ENCODE data around the gene TM2D1.
"Not testable (repeated sequence)": the region's sequence is repeated elsewhere in the genome, so short reads cannot be mapped to it uniquely, and the experiment has no call there.

The TM2D1 gene

GRCh38 chr1:61711969-61712368, 13.0 kb downstream of the TM2D1 start:
- DNase-seq, result no peak

DNA sequence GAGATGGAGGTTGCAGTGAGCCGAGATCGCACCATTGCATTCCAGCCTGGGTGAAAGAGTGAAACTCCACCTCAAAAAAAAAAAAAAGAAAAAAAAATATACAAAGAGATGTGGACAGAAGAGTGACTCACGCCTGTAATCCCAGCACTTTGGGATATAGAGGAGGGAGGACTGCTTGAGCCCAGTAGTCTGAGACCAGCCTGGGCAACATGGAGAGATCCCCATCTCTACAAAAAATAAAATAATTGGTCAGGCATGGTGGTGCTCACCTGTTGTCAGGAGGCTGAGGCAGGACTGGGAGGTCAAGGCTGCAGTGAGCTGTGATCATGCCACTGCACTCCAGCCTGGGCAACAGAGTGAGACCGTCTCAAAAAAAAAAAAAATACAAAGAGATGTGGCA, 13.7 kb downstream of the TM2D1 start:
- DNase-seq, result peak; percentile 77

DNA sequence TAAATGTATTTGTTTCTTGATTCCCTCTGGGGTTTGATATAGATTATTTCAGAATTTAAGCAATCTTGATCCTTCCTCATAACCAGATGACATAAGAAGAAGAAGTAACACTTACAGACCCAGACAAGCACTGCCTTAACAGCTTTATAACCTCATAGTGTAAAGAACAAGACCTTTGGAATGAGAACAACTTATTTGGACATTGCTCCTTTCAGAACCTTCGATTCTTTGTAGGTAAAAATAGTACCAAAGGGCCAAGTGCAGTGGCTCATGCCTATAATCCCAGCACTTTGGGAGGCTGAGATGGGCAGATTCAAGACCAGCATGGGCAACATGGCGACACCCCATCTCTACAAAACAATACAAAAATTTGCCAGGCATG, 15.0 kb downstream of the TM2D1 start:
- DNase-seq, result no peak

GRCh38 chr1:61708953-61709907, 15.7 kb downstream of the TM2D1 start:
- DNase-seq, result no peak

- peak; percentile 34 for DNase-seq
These were observed 24.8 kb downstream of the TM2D1 start for GRCh38 chr1:61699911-61700851.

GRCh38 chr1:61692155-61692800, 32.7 kb downstream of the TM2D1 start:
- peak; percentile 42 for DNase-seq

DNA sequence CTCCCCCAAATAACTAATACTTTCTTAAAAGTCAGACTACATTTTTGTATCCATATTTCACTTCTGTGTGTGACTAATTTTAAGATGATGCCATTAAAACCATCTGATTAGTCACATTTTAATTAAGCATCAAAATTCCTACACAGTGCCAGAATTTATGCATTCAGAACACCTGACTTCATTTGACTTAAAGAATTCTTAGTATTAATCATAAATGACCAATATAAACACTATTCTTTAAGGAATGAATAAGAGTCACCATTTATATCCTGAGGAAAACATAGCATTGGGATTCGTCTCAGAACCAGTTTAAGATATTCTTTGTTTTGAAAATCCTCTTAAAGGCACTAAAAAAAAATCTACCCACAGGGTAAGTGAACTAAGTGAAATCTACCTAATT, 37.0 kb downstream of the TM2D1 start:
- DNase-seq, result no peak

DNA sequence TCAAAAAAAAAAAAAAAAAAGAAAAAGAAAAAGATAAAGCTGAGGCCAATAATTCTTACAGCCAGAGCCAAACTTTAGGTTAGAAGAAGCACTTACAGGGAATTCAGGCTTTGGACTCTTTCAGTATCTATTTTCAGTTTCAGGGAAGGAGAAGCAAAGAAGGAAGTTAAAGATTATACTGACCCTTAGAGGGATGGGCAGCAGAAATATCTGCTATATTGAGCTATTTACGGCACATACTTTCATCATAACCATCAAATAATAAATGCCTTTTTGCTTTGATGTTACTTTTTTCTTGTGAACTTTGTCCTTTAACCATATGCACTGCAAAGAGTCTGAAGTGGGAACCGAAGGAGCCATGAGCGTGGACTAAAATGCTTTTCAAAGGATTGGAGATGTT, 42.0 kb downstream of the TM2D1 start:
- DNase-seq, result no peak

DNA sequence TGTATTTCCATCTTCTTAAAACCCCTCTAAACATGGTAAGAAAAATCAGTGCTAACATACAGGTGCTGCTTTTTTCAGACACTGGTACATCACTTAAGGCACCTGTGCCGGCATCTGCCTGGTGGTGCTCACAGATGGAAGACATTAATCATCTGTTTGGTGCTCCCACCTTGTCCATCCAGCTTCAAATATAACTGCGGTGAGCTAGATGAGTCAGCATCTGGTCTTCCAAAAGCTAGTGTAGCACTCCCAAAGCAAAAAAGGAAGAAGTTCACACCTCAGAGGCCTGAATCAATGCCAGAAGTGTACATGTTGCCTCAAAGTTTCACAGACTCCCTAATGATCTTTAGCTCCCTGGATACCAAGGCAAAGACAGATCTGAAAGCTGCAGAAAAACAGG, 44.4 kb downstream of the TM2D1 start:
- no peak for DNase-seq

- DNase-seq, result not testable (repeated sequence)
These were observed 48.1 kb downstream of the TM2D1 start for GRCh38 chr1:61676881-61677280.

GRCh38 chr1:61674221-61674620, 50.7 kb downstream of the TM2D1 start:
- no peak for DNase-seq

DNA sequence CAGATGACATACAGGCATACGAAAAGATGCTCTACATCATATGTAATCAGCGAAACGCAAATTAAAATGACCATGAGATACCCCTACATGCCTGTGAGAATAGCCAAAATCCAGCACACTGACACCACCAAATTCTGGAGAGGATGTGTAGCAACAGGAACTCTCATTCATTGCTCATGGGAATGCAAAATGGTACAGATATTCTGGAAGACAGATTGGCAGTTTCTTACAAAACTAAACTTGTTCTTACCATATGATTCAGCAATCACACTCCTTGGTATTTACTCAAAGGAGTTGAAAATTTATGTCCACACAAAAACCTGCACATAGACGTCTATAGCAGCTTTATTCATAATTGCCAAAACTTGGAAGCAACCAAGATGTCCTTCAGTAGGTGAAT, 52.6 kb downstream of the TM2D1 start:
- no peak for DNase-seq

DNA sequence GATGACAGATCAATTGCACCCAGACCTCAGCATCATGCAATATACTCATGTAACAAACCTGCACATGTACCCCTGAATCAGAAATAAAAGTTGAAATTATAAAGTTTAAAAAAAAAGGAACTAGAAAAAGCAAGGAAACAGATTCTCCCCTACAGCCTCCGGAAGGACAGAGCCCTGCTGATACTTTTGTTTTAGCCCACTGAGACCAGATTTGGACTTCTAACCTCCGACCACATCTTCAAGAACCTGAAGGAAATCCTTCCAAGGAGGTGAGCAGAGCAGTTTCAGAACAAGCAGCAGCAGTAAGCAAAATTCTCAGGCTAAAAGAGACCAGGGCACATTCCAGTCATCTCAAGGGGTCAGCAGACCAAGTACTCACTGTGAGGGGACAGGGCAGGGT, 54.5 kb downstream of the TM2D1 start:
- no peak for DNase-seq

GRCh38 chr1:61670016-61670415, 54.9 kb downstream of the TM2D1 start:
- DNase-seq, result no peak

DNA sequence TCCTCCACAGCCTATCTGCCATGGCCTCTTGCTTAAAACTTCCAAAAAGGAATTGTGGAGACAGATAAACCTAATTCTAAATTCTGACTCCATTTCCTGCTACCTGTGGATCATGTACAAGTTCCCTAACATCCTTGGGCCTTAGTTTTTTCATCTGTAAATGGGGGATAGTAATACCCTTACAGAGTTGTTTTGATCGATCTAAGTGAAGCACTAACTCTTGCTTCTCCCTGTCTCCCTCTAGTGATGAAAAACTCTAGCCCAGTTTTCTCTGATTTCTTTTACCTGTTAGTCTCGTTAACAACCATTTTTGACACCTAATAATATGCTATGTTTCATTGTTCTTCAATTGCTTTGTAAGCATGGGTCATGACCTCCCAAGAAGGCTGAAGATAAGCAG, 65.9 kb downstream of the TM2D1 start:
- peak; percentile 28 for DNase-seq

GRCh38 chr1:61655453-61655852, 69.5 kb downstream of the TM2D1 start:
- no peak for DNase-seq

GRCh38 chr1:61654067-61654466, 70.9 kb downstream of the TM2D1 start:
- DNase-seq, result no peak

GRCh38 chr1:61648983-61649742, 75.8 kb downstream of the TM2D1 start:
- DNase-seq, result no peak

GRCh38 chr1:61647142-61647541, 77.8 kb downstream of the TM2D1 start:
- DNase-seq, result peak; percentile 61

DNA sequence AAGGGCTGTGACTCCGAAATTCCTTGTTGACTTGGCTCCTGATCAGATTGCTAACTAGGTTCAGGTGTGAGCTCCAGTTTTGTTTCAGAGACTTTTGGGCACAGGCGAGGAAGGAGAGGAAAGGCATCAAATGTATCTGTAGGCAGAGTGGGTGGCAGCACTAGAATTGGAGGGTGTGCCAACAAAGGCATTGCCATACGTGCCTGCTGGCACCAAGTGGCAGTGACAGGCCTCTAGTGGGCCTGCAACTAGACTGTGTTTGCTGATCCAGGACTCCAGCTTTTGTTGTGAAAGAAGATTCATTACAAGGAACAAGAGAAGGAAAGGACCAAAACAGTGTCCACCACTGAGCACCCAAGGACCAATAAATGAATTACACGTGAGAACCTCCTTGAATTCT, 79.5 kb downstream of the TM2D1 start:
- no peak for DNase-seq

DNA sequence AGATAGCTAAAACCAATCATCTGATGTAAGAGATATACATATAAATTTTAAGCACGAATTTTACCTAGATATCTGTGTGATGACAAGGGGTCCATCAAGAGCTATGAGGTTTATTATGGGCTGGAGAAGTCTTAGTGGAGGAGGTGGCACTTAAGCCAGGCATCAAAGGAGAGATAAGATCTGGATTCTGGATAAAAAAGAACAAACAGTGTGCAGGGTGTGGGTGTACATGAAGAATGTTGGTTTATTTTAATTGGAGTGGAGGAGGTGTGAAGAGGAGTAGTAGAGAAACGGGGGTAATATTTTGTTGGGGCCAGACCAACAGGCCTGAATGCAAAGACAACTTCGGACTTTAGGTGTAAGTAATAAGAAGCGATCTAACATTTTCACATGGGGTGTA, 80.6 kb downstream of the TM2D1 start:
- DNase-seq, result no peak

- DNase-seq, result peak; percentile 29
These were observed 82.3 kb downstream of the TM2D1 start for GRCh38 chr1:61642475-61643232.
